B cell (primary cell): ENCODE measurements around the gene KLHL1.

Source experiments
- CTCF ChIP-seq: fragments of 200-600 bp; IDR thresholded peaks from one replicate; pipeline ENCODE4 v1.8.0; 2022; ENCODE audit warnings: antibody characterized with exemption, mild to moderate bottlenecking
- EZH2 ChIP-seq: IDR thresholded peaks from 2 replicates; pipeline ENCODE4 v1.6.1; 2012; ENCODE audit warnings: borderline replicate concordance, low read depth, mild to moderate bottlenecking, moderate library complexity, low read length; ENCODE audit not compliant: insufficient read depth, poor library complexity, severe bottlenecking

- TF ChIP-seq CTCF, result no peak
- no peak for TF ChIP-seq EZH2
Measured at GRCh38 chr13:69706807-69707206, 401.4 kb downstream of the KLHL1 start.
